HepG2 (cell line): ENCODE measurements around the gene ST3GAL4. TPM values are rescaled to one million over a fixed set of nuclear protein-coding genes. Genes with fewer than 3 reads are reported as not detected.

Experiments
- ATAC-seq: fragments of 200-7000 bp; cut with Tn5 transposase; 3 replicates; pipeline ENCODE4 v1.9.1; 2020; ENCODE audit warnings: mild to moderate bottlenecking, moderate library complexity
- BruUV-seq: library from RNA; stranded (reverse); fragments of 400-500 nt; replicated peaks from 2 replicates; lab custom pipeline; 2021; lab: Mats Ljungman, UMichigan
- CTCF ChIA-PET: fragments of 300-600 bp; formaldehyde crosslinking; extraction: SDS; loops from one replicate; lab custom pipeline; 2021; ENCODE audit warnings: low total read pairs, inconsistent platforms, low intra/inter-chr PET ratio; lab: Yijun Ruan, JAX
- POLR2A ChIA-PET: fragments of 350-600 bp; sonication (Branson Sonifier 250); formaldehyde crosslinking; loops from one replicate; lab custom pipeline; 2020; ENCODE audit warnings: antibody characterized with exemption, inconsistent platforms; lab: Yijun Ruan, JAX
- DNase-seq: peaks from one replicate; pipeline ENCODE4 v3.0.0-alpha.2; 2015; ENCODE audit warnings: low spot score
- FAIRE-seq: peaks from 3 replicates; lab custom pipeline; 2011; peaks lifted over from hg19 to GRCh38; lab: Jason Lieb, UNC
- H2AFZ ChIP-seq: one replicate; pipeline ENCODE4 v1.6.1; 2011; ENCODE audit warnings: low read length, inconsistent platforms
- H3K27ac ChIP-seq: fragments of 300-600 bp; 3 replicates; pipeline ENCODE4 v1.8.0; 2011; ENCODE audit warnings: mixed run types, mild to moderate bottlenecking, mixed read lengths, low read length, inconsistent platforms; ENCODE audit not compliant: insufficient read depth; ENCODE audit errors: extremely low read length
- H3K27me3 ChIP-seq, 2 experiments: fragments of 200-600 bp in 1 of 2; 2 replicates in 1 of 2; 3 replicates in 1 of 2; pipeline versions ENCODE4 v1.6.0 to v1.8.0; 2011; ENCODE audit warnings: low read length in 2 of 2, mild to moderate bottlenecking in 2 of 2, moderate library complexity in 2 of 2, inconsistent platforms in 1 of 2; ENCODE audit not compliant: insufficient read depth in 2 of 2, control insufficient read depth in 1 of 2
- H3K36me3 ChIP-seq, 2 experiments: fragments of 200-600 bp in 1 of 2; replicated peaks in 1 of 2; 2 replicates in 1 of 2; 3 replicates in 1 of 2; pipeline versions ENCODE4 v1.5.1 to v1.8.0; 2011; ENCODE audit warnings: low read length in 2 of 2, inconsistent platforms in 1 of 2; ENCODE audit not compliant: insufficient read depth in 2 of 2, control insufficient read depth in 1 of 2
- H3K4me1 ChIP-seq: 2 replicates; pipeline ENCODE4 v1.5.1; 2012; ENCODE audit warnings: low read length, inconsistent platforms; ENCODE audit not compliant: insufficient read depth
- H3K4me2 ChIP-seq: 2 replicates; pipeline ENCODE4 v1.6.0; 2011; ENCODE audit warnings: low read depth, low read length, inconsistent platforms
- H3K4me3 ChIP-seq, 3 experiments: fragments of 200-600 bp in 1 of 3; sonication (generic), shearing (Covaris generic) in 1 of 3; replicated peaks in 1 of 3; 2 replicates each; pipeline ENCODE4 v1.5.1; 2011 to 2016; ENCODE audit warnings: low read length in 3 of 3, inconsistent platforms in 2 of 3, low read depth in 2 of 3, mild to moderate bottlenecking in 2 of 3, control low read depth in 1 of 3, mixed read lengths in 1 of 3; ENCODE audit not compliant: insufficient read depth in 1 of 3
- H3K79me2 ChIP-seq: one replicate; pipeline ENCODE4 v1.6.1; 2011; ENCODE audit warnings: low read length, inconsistent platforms; ENCODE audit not compliant: insufficient read depth
- H3K9ac ChIP-seq: 2 replicates; pipeline ENCODE4 v1.6.0; 2011; ENCODE audit warnings: mild to moderate bottlenecking, low read depth, low read length, inconsistent platforms; ENCODE audit not compliant: insufficient read depth
- H3K9me3 ChIP-seq: 2 replicates; pipeline ENCODE4 v1.5.1; 2012; ENCODE audit warnings: mild to moderate bottlenecking, low read length
- H4K20me1 ChIP-seq: 2 replicates; pipeline ENCODE4 v1.6.0; 2011; ENCODE audit warnings: inconsistent platforms, mild to moderate bottlenecking, low read length, moderate library complexity; ENCODE audit not compliant: insufficient read depth
- ATF7 ChIP-seq, 2 experiments: fragments of 450-650 bp in 1 of 2; sonication (generic) in 1 of 2; formaldehyde crosslinking in 1 of 2; IDR thresholded peaks; 2 replicates each; pipeline versions ENCODE4 v1.4.0 to v1.6.1; 2016 to 2020; ENCODE audit warnings: antibody characterized with exemption in 1 of 2, mild to moderate bottlenecking in 1 of 2, missing genetic modification reagents in 1 of 2
- E2F2 ChIP-seq: sonication (generic); formaldehyde crosslinking; IDR thresholded peaks from 2 replicates; pipeline ENCODE4 v1.4.0; 2020; ENCODE audit warnings: missing genetic modification reagents, borderline replicate concordance
- HDAC6 ChIP-seq: fragments of 200-600 bp; sonication (generic); IDR thresholded peaks from 2 replicates; pipeline ENCODE4 v1.7.0; 2017; ENCODE audit warnings: mild to moderate bottlenecking, antibody characterized with exemption, low read length, low read depth
- KLF16 ChIP-seq, 2 experiments: sonication (generic) in 1 of 2; formaldehyde crosslinking in 1 of 2; IDR thresholded peaks; 2 replicates each; pipeline versions ENCODE4 v1.6.1 to v1.8.0; 2016 to 2023; ENCODE audit warnings: missing genetic modification reagents in 2 of 2, missing compliant biosample characterization in 1 of 2
- TAF1 ChIP-seq: sonication (generic); formaldehyde crosslinking; IDR thresholded peaks from 2 replicates; pipeline ENCODE4 v1.4.0; 2020; ENCODE audit warnings: missing genetic modification reagents
- ZNF263 ChIP-seq: sonication (generic); formaldehyde crosslinking; IDR thresholded peaks from 2 replicates; pipeline ENCODE4 v1.4.0; 2020; ENCODE audit warnings: missing genetic modification reagents
- ZNF564 ChIP-seq: sonication (generic); formaldehyde crosslinking; IDR thresholded peaks from 2 replicates; pipeline ENCODE4 v1.8.1; 2023; ENCODE audit warnings: mild to moderate bottlenecking, missing genetic modification reagents
- ZSCAN25 ChIP-seq: sonication (generic); formaldehyde crosslinking; IDR thresholded peaks from 2 replicates; pipeline ENCODE4 v1.8.0; 2022; ENCODE audit warnings: mild to moderate bottlenecking, missing genetic modification reagents
- ZSCAN29 ChIP-seq: sonication (generic); formaldehyde crosslinking; conservative IDR thresholded peaks from 2 replicates; pipeline ENCODE4 v1.4.0; 2020; ENCODE audit warnings: mild to moderate bottlenecking, missing genetic modification reagents
- WGBS: methylation state at CpG from one replicate; pipeline ENCODE4 v1.1.6; 2017; ENCODE audit warnings: low lambda C conversion rate; 5-methylcytosine and 5-hydroxymethylcytosine counted together
- in situ Hi-C: cut with HindIII; loops from 2 replicates; pipeline ENCODE4 v1.10.0; 2017; ENCODE audit warnings: low pct_unique_long_range_greater_than_20kb; ENCODE audit not compliant: extremely low pct_ligation_motif_present
- intact Hi-C: fragments of 100-400 bp; cut with micrococcal nuclease; formaldehyde crosslinking; loops from one replicate; pipeline ENCODE4 v1.10.0; 2022; ENCODE audit not compliant: unreplicated experiment
- polyA plus RNA-seq, 8 experiments: library from polyadenylated mRNA; depleted of rRNA in 3 of 8; stranded (reverse) in 7 of 8; unstranded in 1 of 8; fragments of >200 nt; fragmentation: Illumina TruSeq in 4 of 8; extraction: Trizol in 4 of 8; gene quantifications; 2 replicates each; pipeline versions ENCODE4 v1.2.1 to v1.2.3, GENCODE V29; 2011 to 2016; ENCODE audit warnings: low read depth in 4 of 8, missing spikeins in 1 of 8, mixed read lengths in 1 of 8; ENCODE audit not compliant: insufficient read depth in 1 of 8
- total RNA-seq, 5 experiments: library from RNA; depleted of rRNA; stranded (reverse); fragments of >200 nt; fragmentation: Illumina TruSeq; extraction: Trizol; gene quantifications; 2 replicates each; pipeline ENCODE4 v1.2.3, GENCODE V29; 2016; ENCODE audit warnings: low read depth in 1 of 5
- TF ChIP-seq, protein P1 (sequence below): sonication (generic); formaldehyde crosslinking; IDR thresholded peaks from 2 replicates; pipeline ENCODE4 v1.4.0; 2020; ENCODE audit warnings: missing genetic modification reagents, borderline replicate concordance
- TF ChIP-seq, protein P2 (sequence below): sonication (generic); formaldehyde crosslinking; IDR thresholded peaks from 2 replicates; pipeline ENCODE4 v1.5.1; 2020; ENCODE audit warnings: mild to moderate bottlenecking, missing genetic modification reagents, moderate library complexity

The ST3GAL4 gene
- total and polyA plus RNA-seq, 2 of the 13 experiments (the other 11 are each of a cell fraction or from before 2014, with no cell fraction given), result 9.1 to 13.3 TPM

DNA sequence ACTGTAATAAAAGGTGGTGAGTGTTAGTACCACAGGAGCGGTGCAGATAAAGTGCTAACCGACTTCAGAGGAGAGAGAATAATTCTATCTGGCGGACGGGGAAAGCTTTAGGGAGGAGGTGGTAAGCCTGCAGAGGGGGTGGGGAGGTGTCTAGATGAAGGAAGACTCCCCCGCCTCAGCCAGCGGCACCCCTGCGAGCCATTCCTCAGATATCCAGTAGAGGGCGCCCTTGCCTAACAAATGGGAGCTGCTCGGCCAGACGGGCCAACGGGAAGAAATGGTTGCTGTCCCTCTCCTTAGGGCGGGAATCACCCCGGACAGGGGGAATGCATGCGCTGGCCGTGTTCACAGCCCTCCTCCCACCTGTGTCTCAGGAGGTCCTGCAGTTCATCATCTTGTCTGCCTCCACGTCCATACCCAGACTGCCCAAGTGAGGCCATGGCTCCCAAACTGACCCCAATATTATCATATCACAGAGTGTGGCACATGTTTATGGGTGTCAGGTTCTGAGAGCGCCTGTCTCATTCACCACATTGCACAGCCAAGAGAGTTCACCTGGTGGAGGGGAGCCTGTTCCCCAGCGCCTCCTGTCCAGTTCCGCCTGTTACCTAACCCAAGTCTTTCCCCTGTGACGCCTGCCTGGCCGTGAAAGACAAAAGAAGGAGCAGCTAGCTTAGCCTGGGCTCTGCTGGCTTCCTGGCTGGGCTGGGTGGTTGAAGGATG lies 85.5 kb downstream of the ST3GAL4 start:
- Histone ChIP-seq H3K36me3 (no peaks in the 10 kb centered on the region), H3K79me2 (no peaks in the 10 kb centered on the region), H3K27ac (no peak overlapping the region), H3K4me2 (no peak overlapping the region; the same call in 1 of the 2 replicates), H2AFZ (no peak overlapping the region), H3K9ac (no peak overlapping the region), H4K20me1 (no peaks in the 10 kb centered on the region), H3K9me3 (no peaks in the 10 kb centered on the region), H3K4me3 (no peak overlapping the region), H3K4me1 (peaks cover 6% of the 10 kb centered on the region; the same call in 1 of the 2 replicates), H3K27me3 (peaks cover 0 to 25% of the 10 kb centered on the region in 2 experiments; a peak in 2 of 5 replicates)
- ChIA-PET CTCF (interaction anchor here (0.6 to 3.2 kb wide), 4 partner anchors 14 to 905 kb away, joined by 3 to 19 read pairs (median 10); no protein-coding TSS in a partner anchor), POLR2A (interaction anchor here (1.0 kb wide), 1 partner anchor 40 kb away, joined by 3 read pairs; no protein-coding TSS in a partner anchor)
- peak; percentile 55 for DNase-seq
- in situ Hi-C loops (loop anchor here (10.0 to 25.0 kb wide), 3 partner anchors 164 to 1721 kb away; no protein-coding TSS in a partner anchor), intact Hi-C loops (loop anchor here (1.0 to 10.0 kb wide), 2 partner anchors 39 to 164 kb away; no protein-coding TSS in a partner anchor)
- peak; percentile 64 for FAIRE-seq
- peak; percentile 88 for ATAC-seq
- BruUV-seq, result no TSS peak
- WGBS, result 39% methylated on average over 11 of the region's 21 CpGs
- TF ChIP-seq, protein P1, sequence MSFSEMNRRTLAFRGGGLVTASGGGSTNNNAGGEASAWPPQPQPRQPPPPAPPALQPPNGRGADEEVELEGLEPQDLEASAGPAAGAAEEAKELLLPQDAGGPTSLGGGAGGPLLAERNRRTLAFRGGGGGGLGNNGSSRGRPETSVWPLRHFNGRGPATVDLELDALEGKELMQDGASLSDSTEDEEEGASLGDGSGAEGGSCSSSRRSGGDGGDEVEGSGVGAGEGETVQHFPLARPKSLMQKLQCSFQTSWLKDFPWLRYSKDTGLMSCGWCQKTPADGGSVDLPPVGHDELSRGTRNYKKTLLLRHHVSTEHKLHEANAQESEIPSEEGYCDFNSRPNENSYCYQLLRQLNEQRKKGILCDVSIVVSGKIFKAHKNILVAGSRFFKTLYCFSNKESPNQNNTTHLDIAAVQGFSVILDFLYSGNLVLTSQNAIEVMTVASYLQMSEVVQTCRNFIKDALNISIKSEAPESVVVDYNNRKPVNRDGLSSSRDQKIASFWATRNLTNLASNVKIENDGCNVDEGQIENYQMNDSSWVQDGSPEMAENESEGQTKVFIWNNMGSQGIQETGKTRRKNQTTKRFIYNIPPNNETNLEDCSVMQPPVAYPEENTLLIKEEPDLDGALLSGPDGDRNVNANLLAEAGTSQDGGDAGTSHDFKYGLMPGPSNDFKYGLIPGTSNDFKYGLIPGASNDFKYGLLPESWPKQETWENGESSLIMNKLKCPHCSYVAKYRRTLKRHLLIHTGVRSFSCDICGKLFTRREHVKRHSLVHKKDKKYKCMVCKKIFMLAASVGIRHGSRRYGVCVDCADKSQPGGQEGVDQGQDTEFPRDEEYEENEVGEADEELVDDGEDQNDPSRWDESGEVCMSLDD (CRISPR knock-in tag), result no peak
- TF ChIP-seq, protein P2, sequence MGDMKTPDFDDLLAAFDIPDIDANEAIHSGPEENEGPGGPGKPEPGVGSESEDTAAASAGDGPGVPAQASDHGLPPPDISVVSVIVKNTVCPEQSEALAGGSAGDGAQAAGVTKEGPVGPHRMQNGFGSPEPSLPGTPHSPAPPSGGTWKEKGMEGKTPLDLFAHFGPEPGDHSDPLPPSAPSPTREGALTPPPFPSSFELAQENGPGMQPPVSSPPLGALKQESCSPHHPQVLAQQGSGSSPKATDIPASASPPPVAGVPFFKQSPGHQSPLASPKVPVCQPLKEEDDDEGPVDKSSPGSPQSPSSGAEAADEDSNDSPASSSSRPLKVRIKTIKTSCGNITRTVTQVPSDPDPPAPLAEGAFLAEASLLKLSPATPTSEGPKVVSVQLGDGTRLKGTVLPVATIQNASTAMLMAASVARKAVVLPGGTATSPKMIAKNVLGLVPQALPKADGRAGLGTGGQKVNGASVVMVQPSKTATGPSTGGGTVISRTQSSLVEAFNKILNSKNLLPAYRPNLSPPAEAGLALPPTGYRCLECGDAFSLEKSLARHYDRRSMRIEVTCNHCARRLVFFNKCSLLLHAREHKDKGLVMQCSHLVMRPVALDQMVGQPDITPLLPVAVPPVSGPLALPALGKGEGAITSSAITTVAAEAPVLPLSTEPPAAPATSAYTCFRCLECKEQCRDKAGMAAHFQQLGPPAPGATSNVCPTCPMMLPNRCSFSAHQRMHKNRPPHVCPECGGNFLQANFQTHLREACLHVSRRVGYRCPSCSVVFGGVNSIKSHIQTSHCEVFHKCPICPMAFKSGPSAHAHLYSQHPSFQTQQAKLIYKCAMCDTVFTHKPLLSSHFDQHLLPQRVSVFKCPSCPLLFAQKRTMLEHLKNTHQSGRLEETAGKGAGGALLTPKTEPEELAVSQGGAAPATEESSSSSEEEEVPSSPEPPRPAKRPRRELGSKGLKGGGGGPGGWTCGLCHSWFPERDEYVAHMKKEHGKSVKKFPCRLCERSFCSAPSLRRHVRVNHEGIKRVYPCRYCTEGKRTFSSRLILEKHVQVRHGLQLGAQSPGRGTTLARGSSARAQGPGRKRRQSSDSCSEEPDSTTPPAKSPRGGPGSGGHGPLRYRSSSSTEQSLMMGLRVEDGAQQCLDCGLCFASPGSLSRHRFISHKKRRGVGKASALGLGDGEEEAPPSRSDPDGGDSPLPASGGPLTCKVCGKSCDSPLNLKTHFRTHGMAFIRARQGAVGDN (CRISPR knock-in tag), result peak; percentile 33; the same call in 1 of the 2 replicates
- TF ChIP-seq HDAC6, result no peak
- no peak for TF ChIP-seq ZSCAN29 (CRISPR knock-in tag)
- TF ChIP-seq ZNF263 (CRISPR knock-in tag), result no peak
- no peak for TF ChIP-seq E2F2
- TF ChIP-seq TAF1 (CRISPR knock-in tag), result no peak
- no peak for TF ChIP-seq KLF16 (CRISPR knock-in tag; IDR thresholded peaks at IDR 0.05)
- peak; percentile 98 for TF ChIP-seq ZSCAN25
- no peak for TF ChIP-seq ZNF564 (CRISPR knock-in tag)
- TF ChIP-seq ATF7 (IDR thresholded peaks at IDR 0.05), result no peak
- no peak for TF ChIP-seq ATF7 (CRISPR knock-in tag; IDR thresholded peaks at IDR 0.05)
